Measurements from ENCODE around the gene CIAO2B. TPM values are rescaled to one million over a fixed set of nuclear protein-coding genes. Genes with fewer than 3 reads are reported as not detected.
A peak's percentile ranks its signal among the peaks of the same experiment; 100 is the strongest.

CIAO2B gene
- total RNA-seq, 2 experiments from 2014 or later, result 150 to 162 TPM

DNA sequence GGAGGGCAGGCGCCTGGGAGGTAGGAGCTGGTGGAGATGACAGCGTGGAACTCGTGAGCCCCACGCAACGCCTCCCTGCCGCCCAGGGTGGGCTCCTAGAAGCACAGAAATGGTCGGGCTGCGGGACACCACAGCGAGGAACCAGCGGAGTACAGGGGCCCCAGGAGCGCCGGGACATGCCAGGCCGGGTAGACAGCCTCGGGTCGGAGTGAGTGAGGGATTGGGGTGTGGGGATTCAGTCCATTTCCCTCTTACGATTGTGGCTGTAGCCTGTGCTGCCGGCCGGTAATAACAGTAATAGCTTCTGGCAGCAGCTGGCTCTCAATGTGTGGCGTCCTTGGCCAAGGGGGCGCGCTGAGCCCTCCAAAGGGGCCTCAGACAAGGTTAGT is 14.6 kb upstream of the CIAO2B start:
- Mint-ChIP-seq H3K4me3 (peak overlapping the region; percentile 79), H3K9me3 (no peaks in the 10 kb centered on the region)
- CTCF ChIA-PET, result interaction anchor here (2.4 to 2.8 kb wide), 2 partner anchors 13 to 206 kb away, joined by 10 to 12 read pairs; partner anchors contain the start of gene CES3

DNA sequence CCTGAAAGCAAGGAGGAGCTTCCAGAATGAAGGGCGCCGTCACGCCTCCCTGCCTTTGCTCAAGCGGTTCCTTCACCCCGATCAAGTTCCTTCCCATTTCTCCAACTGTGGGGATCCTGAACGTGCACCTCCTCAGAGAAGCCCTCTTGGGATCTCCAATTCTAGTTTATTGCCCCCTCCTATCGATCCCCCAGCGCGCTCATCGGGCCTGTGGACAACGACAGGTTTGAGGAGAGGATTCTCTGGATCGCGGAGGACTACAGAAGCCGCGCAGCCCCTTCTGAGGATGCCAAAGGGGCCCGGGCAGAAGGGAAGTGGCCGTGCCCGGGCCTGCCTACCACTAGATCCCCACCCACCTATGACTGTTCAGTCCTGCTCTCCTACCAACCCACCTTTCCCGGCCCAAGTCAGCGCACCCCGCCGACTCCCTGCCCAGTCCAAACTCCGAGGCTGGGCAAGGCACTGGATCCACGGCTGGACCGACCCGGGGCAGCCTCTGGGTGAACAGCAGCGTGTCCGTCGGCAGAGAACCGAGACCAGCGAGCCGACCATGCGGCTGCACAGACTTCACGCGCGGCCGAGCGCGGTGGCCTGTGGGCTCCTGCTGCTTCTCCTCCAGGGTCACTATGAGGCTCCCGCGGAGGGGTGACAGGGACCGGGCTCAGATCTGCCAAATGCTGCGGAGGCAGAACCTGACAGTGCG is 14.1 kb upstream of the CIAO2B start:
- intact Hi-C loops (cut with micrococcal nuclease), result no loop called here
- ATAC-seq (peak; percentile 26), DNase-seq (no peak)
- peaks cover 39% of the 10 kb centered on the region for H3K27me3 Mint-ChIP-seq
- no peaks in the 10 kb centered on the region for H3K9me3 Mint-ChIP-seq
- TF ChIP-seq, protein P1, sequence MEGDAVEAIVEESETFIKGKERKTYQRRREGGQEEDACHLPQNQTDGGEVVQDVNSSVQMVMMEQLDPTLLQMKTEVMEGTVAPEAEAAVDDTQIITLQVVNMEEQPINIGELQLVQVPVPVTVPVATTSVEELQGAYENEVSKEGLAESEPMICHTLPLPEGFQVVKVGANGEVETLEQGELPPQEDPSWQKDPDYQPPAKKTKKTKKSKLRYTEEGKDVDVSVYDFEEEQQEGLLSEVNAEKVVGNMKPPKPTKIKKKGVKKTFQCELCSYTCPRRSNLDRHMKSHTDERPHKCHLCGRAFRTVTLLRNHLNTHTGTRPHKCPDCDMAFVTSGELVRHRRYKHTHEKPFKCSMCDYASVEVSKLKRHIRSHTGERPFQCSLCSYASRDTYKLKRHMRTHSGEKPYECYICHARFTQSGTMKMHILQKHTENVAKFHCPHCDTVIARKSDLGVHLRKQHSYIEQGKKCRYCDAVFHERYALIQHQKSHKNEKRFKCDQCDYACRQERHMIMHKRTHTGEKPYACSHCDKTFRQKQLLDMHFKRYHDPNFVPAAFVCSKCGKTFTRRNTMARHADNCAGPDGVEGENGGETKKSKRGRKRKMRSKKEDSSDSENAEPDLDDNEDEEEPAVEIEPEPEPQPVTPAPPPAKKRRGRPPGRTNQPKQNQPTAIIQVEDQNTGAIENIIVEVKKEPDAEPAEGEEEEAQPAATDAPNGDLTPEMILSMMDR (IDR thresholded peaks at IDR 0.05), result no peak
- H3K27ac Mint-ChIP-seq, result no peak overlapping the region
- peaks cover 22% of the 10 kb centered on the region for H3K4me1 Mint-ChIP-seq (ENCODE audit: low read depth)
- H3K4me3 Mint-ChIP-seq, result peak overlapping the region; percentile 79
- no peaks in the 10 kb centered on the region for H3K36me3 Mint-ChIP-seq (ENCODE audit: low read depth)
- CTCF ChIA-PET, result interaction anchor here (1.1 to 2.8 kb wide), 3 partner anchors 13 to 207 kb away, joined by 4 to 12 read pairs (median 10); partner anchors contain the start of gene CES3
- POLR2A ChIA-PET, result no interaction called here

More for the DNA sequence above, 14.6 kb upstream of the CIAO2B start:
- Mint-ChIP-seq H3K27ac (no peak overlapping the region), H3K4me1 (ENCODE audit: low read depth) (peaks cover 22% of the 10 kb centered on the region), H3K36me3 (ENCODE audit: low read depth) (no peaks in the 10 kb centered on the region), H3K27me3 (peaks cover 40% of the 10 kb centered on the region)
- intact Hi-C loops (cut with micrococcal nuclease), result no loop called here
- POLR2A ChIA-PET, result no interaction called here
- DNase-seq (no peak), ATAC-seq (no peak)
- TF ChIP-seq, protein P1 (IDR thresholded peaks at IDR 0.05), result no peak

DNA sequence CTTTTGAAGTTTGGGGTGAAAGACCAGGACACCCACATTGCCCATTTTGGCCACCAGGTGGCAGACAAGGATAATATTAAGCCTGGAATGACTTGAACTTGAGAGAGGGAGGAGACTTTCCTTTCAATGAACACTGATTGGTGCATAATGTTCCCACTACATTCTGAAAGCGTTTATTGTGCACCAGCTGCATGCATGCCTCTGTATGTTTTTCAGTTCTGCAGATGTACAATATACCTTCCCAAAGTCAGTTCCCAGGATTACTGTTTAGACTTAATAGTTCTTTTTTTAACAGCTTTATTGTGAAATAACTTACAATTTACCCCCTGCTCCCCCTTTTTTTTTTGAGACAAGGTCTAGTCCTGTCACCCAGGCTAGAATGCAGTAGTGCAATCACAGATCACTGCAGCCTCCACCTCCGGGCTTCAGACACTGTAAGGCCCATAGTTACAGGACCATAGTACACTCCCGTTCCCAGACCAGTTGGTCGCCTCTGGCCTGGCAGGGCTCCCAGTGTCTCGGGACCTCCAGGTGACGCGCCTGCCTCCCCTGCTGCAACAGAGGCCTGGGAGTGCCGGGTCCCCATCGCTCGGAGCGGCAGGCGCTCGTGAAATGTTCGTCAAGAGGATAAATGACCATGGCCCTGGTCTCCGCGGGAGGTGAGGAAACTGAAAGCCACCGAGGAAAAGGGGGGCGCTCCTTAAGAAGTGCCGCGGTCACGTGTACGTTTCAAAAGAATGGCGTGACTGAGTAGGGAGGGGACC is 13.3 kb upstream of the CIAO2B start:
- TF ChIP-seq, protein P1 (IDR thresholded peaks at IDR 0.05), result peak; percentile 88
- Mint-ChIP-seq H3K9me3 (no peaks in the 10 kb centered on the region), H3K4me3 (peak overlapping the region; percentile 79), H3K27me3 (peaks cover 34% of the 10 kb centered on the region), H3K27ac (no peak overlapping the region), H3K36me3 (ENCODE audit: low read depth) (peaks cover 5% of the 10 kb centered on the region), H3K4me1 (ENCODE audit: low read depth) (peaks cover 22% of the 10 kb centered on the region)
- DNase-seq, result peak; percentile 95
- peak; percentile 93 for ATAC-seq
- ChIA-PET POLR2A (no interaction called here), CTCF (interaction anchor here (0.7 to 1.4 kb wide), 8 partner anchors 10 to 210 kb away, joined by 3 to 4 read pairs (median 4); partner anchors contain the start of gene RRAD)
- intact Hi-C loops (cut with micrococcal nuclease), result no loop called here

DNA sequence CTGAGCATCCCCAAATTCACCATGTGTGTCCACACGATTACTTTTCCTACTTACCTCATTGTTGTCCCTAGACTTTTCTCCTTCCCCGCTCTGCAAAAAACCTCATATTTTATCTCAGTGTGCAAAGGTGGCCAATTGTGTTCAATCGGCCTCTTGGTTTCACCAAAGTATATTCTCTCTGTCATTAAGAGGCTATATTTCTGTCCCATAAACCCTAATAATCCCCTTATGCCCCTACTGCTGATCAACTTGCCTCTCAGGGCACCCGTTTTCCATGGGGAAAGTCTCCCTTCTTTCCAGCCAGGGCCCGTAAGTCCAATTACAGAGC is 12.7 kb upstream of the CIAO2B start:
- POLR2A ChIA-PET, result interaction anchor here (0.6 kb wide), 1 partner anchor 251 kb away, joined by 3 read pairs; no protein-coding TSS in a partner anchor

More for the DNA sequence above, 12.7 kb upstream of the CIAO2B start:
- CTCF ChIA-PET, result interaction anchor here (0.8 to 1.4 kb wide), 5 partner anchors 21 to 211 kb away, joined by 3 to 4 read pairs (median 3); partner anchors contain the start of gene RRAD
- Mint-ChIP-seq H3K9me3 (no peaks in the 10 kb centered on the region), H3K36me3 (ENCODE audit: low read depth) (peaks cover 9% of the 10 kb centered on the region), H3K27me3 (peaks cover 33% of the 10 kb centered on the region), H3K27ac (no peak overlapping the region), H3K4me3 (peak overlapping the region; percentile 79), H3K4me1 (ENCODE audit: low read depth) (peaks cover 22% of the 10 kb centered on the region)
- TF ChIP-seq, protein P1 (IDR thresholded peaks at IDR 0.05), result no peak
- intact Hi-C loops (cut with micrococcal nuclease), result no loop called here
- ATAC-seq (no peak), DNase-seq (no peak)

Measured in activated CD8-positive, alpha-beta T cell treated with anti-CD3 and anti-CD28 coated beads for 36 hours (primary cell).